Measurements from ENCODE around the gene CNN3.
"Not testable (repeated sequence)": the region's sequence is repeated elsewhere in the genome, so short reads cannot be mapped to it uniquely, and the experiment has no call there.

Gene CNN3

GRCh38 chr1:94949681-94950661 is 23.1 kb upstream of the CNN3 start:
- DNase-seq (ENCODE audit: low read depth) = no peak

DNA sequence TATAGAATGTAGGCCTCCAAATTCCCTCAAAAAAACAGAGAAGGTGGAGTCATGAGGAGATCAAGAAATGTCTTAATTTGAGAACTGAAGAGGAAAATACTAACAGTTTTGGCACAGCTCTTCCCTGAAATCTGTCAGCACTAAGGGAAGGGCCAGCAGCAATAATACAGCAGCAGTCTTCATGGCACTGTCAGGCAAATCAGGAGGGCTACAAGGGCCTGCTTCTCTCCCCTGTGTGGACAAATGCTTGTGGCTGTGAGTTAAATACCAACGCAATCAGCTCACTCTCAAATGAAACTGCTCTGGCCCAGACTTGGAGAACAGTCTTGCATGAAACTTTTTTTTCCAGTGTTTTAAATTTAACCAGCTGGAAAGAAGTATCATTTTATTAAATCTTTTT is 20.5 kb upstream of the CNN3 start:
- no peak for DNase-seq (ENCODE audit: low read depth)

DNA sequence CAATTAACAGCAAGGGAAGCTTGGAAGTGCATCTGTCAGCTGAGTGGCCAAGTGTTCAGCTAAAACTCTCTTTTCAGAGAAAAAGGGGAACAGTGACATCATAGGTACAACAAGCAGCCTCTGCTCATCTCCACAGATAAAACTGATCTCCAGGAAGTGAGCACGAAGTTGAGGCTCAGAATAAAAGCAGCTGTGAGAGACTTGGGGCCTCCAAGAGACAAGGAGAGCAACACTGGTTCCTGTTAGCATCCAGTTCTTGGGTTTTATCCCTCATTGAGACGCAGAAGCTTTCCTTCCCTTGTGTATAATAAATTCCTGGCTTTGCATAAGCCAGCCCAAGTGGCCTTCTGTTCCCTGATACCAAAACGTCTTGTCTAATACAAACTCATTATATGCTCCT is 20.0 kb upstream of the CNN3 start:
- no peak for DNase-seq (ENCODE audit: low read depth)

DNA sequence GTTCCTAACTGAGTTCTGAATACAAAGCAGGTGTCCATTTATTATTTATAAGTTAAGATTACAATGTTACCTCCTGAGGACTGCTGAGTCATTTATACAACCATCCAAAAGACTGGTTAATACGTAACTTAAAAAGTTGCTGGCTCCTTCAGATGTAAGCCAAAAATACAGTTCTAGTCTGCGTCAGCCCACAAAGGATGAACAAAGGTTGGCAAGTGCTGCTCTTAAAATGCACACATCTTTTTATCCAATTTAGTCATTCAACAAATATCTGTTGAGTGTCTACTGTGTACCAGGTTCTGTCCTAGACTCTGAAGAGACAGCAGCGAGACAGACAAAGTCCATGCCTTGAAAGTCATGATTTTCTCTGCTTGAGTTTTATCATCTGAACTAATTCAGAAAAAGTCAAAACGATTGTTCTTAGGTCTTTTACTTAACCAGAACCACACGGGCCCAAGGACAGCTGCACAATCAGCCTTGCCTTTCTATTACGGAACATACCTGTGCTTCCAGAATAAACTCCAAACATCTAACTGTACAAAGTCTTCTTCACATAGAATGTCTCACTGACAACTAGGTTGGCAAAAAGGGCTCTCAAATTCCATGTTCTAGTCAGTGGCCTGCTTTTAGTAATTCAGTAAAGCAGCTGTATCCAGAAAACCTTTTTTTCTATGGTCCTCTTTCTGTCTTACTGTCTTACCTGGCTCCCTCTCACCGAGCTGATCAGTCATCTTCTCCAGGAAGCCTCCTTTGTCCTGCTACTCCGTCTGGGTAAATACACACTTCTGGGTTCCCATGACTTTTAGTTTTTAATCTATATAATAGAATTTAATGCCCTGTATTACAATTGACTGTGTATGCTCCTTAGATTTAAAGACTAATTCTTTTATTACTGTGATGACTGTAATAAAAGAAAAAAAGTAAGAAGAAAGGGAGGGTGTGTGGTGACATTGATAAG is 15.5 kb upstream of the CNN3 start:
- no peak for DNase-seq (ENCODE audit: low read depth)

DNA sequence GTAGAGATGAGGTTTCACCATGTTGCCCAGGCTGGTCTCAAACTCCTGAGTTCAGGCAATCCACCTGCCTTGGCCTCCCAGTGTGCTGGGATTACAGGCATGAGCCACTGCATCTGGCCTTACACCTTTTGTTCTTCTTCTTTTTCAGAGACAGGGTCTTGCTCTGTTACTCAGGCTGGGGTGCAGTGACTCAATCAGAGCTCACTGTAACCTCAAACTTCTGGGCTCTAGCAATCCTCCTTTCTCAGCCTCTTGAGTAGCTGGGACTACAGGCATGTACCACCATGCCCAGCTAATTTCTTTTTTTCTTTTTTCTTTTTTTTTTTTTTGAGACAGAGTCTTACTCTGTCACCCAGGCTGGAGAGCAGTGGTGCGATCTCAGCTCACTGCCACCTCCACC is 14.6 kb upstream of the CNN3 start:
- not testable (repeated sequence) for DNase-seq (ENCODE audit: low read depth)

DNA sequence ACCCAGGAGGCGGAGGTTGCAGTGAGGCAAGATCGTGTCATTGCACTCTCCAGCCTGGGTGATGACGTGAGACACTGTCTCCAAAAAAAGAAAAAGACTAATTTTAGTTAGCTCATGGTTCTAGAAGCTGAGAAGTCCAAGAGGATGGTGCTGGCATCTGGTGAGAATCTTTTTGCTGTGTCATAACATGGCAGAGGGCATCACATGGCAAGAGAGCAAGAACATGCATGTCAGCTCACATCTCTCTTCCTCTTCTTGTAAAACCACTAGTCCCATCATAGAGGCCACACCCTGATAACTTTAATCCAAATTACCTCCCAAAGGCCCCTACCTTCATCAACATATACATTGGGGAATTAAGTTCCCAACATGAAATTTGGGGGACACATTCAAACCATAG is 13.8 kb upstream of the CNN3 start:
- DNase-seq (ENCODE audit: low read depth) = no peak

DNA sequence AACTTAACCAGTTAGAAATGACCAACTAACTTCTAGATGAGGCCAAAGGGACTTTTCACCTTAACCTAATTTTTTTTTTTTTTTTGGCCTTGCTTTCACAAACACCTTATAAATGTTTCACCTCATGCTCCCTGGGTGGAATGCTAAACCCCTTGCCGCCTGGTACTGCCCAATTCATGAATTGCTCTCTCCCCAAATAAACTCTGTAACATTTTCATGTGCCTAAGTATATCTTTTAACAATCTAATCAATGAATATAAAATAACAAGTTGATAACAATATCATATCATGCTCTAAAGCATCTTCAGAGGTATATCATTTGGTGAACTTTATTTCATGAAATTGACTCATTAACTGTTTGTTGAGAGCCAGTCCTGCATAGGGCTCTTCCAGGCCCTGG is 10.9 kb upstream of the CNN3 start:
- no peak for DNase-seq (ENCODE audit: low read depth)

DNA sequence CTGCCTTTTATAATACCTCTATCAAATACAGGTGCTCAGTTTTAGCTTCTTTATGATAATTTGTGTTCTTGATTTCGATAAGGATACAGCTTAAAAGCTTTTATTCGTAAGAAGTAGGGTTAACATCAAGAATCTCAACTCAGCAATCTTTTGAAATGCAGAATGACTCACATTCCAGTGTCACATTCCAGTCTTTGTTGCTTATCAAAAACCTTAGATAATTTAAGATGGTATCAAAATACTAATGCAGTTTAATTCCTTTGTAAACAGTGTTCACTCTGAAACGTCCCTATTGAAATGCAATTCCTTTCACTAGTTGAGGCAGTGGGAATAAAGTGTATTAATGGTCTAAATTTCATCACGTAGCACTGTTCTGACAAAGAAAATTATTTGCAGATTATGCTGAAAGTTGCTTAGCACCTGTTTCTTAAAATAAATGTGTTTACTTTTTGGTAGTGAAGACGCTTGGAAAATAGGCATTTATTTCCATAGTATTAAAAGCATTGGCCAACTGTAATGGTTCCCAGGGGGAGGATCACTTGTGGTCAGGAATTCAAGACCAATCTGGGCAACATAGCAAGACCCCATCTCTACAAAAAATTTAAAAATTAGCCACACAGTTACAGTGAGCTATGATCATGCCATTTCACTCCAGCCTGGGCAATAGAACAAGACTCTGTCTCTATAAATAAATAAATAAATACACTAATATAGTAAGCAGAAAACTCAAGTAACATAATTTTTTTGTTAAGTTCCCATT is 10.1 kb upstream of the CNN3 start:
- DNase-seq (ENCODE audit: low read depth) = no peak

GRCh38 chr1:94935476-94935875 is 8.6 kb upstream of the CNN3 start:
- DNase-seq (ENCODE audit: low read depth) = no peak

- DNase-seq (ENCODE audit: low read depth) = no peak
Observed at GRCh38 chr1:94935034-94935433, 8.1 kb upstream of the CNN3 start.

GRCh38 chr1:94934551-94934950 is 7.6 kb upstream of the CNN3 start:
- no peak for DNase-seq (ENCODE audit: low read depth)

- no peak for DNase-seq (ENCODE audit: low read depth)
Observed at GRCh38 chr1:94931254-94931841, 4.4 kb upstream of the CNN3 start.

- no peak for DNase-seq (ENCODE audit: low read depth)
Observed at GRCh38 chr1:94929351-94930217, 2.7 kb upstream of the CNN3 start.

DNA sequence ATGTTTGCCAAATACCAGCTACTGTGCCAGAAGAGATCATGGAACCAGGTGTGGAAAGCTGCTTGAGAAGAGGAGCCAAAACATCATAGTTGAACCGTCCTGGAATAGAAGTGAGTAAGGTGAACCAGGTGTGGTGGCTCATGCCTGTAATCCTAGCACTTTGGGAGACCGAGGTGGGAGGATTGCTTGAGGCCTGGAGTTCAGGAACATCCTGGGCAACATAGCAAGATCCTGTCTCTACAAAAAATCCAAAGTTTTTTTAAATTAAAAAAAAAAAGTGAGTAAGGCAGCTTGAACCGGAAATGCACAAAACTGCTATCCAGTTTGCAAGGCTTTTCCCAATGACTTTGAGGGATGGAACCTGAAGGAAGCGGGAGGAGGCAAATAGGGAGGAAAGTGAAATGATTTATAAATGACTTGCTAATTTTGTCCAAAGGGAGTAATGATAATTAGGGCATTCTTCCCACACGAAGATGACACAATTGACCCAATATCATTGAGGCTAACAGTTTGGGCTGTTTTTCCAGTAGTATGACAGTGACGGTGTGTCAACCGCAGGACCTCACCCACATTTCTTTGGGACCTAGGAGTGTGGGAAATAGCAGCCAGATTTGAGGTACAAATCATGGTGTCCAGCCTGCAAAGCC is 1.5 kb upstream of the CNN3 start:
- DNase-seq (ENCODE audit: low read depth) = no peak

GRCh38 chr1:94927405-94928175 is 680 bp upstream of the CNN3 start:
- DNase-seq (ENCODE audit: low read depth) = no peak

DNA sequence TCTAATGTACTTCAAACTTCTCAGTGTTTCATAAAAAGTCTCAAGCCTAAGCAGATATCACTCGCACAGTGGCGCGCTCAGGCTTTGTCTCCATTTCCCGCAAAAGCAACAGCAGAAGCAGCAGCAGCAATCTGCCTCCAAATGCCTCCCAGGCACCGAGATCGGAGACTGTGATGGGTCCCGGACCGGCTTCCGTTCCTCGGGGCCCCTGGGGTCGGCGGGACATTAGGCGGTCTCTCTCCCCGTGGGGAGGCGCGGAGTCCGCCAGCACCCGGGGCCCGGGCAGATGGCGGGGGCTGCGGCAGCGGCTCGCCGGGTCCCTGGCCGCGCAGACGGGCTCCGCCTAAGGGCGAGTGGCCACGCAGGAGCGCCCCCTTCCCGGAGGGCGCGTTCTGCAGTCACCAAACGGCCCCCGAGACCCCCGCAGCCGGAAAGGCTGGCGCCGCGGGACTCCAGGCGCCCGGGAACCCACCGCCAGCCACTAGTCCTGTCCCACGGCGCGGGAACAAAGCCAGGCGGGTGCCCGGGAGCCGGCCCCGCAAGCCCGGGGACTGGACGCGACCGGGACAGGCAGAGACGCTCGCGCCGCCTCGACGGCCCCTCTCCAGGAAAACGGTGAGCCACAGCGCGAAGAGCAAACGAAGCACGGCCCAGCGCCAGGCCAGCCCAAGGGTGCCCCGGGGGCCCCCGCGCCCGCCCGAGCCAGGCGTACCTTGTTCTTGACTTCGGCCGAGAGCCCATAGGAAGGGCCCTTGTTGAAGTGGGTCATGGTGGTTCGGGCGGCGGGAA is 590 bp downstream of the CNN3 start:
- DNase-seq (ENCODE audit: low read depth) = no peak

DNA sequence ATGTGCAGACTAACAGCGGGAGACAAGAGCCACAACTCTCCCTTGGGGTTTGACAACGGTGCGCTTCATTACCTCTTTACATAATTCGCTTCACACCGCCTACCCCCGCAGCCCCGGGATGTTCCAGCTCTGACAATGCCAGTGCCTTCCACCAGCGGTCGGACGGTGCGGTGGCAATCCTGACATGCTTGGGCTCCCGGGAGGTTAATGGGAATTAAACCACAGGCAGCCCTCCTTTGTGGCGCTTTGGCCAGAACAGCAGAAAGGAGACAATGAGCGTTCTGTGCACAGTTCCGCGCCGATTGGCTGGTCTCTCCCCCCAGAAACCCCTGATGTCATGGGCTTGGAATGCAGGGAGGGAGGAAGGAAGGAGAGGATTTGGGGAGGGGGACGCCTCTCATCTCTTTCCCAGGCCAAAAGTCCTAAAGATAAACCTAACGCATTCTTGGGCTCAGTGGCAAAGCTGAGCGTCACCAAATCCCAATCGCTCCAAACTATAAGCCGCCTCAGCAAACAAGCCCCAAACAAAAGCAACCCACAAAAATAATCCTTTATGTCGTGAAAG is 1.3 kb downstream of the CNN3 start:
- peak; percentile 78 for DNase-seq (ENCODE audit: low read depth)

- no peak for DNase-seq (ENCODE audit: low read depth)
Observed at GRCh38 chr1:94925004-94925403, 1.9 kb downstream of the CNN3 start.

Measured in HS-5 (cell line).